Motor neuron (in vitro differentiated cells): ENCODE results near the gene KLF3. TPM values are rescaled to one million over a fixed set of nuclear protein-coding genes. Genes with fewer than 3 reads are reported as not detected.

Source experiments
- ATAC-seq, 8 experiments: fragments of 200-7000 bp; cut with Tn5 transposase; replicated peaks in 6 of 8; 2 replicates each; pipeline ENCODE4 v1.8.0; 2021; ENCODE audit warnings: mild to moderate bottlenecking in 8 of 8, moderate library complexity in 8 of 8
- H3K27ac ChIP-seq, 2 donors: fragments of 250-450 bp; sonication (Bioruptor Pico); 2 replicates each; pipeline ENCODE4 v1.9.0; 2021; ENCODE audit warnings: antibody characterized with exemption in 2 of 2, mild to moderate bottlenecking in 2 of 2, moderate library complexity in 1 of 2
- H3K4me1 ChIP-seq, 2 donors: fragments of 250-450 bp; sonication (Bioruptor Pico); replicated peaks in 1 of 2; 2 replicates each; pipeline ENCODE4 v1.6.1; 2021; ENCODE audit warnings: antibody characterized with exemption in 2 of 2, mild to moderate bottlenecking in 2 of 2, moderate library complexity in 1 of 2
- H3K4me3 ChIP-seq, 5 donors: fragments of 250-450 bp; sonication (Bioruptor Pico); 2 replicates each; pipeline ENCODE4 v1.9.0; 2021; ENCODE audit warnings: antibody characterized with exemption in 5 of 5, mild to moderate bottlenecking in 5 of 5, moderate library complexity in 4 of 5
- WGBS, 10 experiments: fragments of 450-650 bp; shearing (Covaris generic); methylation state at CpG; one replicate each; pipeline ENCODE4 v1.0.0; 2022; 5-methylcytosine and 5-hydroxymethylcytosine counted together
- in situ Hi-C, 9 experiments: fragments of 400-800 bp; cut with MboI; loops; one replicate each; pipeline ENCODE4 v1.15.0; 2021; ENCODE audit warnings: low sequenced_read_pairs in 9 of 9, low pct_unique_long_range_greater_than_20kb in 2 of 9; ENCODE audit not compliant: unreplicated experiment in 9 of 9
- total RNA-seq, 8 experiments: library from RNA; unstranded; fragments of 300-600 nt; gene quantifications; 2 replicates each; pipeline versions ENCODE4 v1.2.3 to v1.2.4, GENCODE V29; 2022

KLF3 gene
- total RNA-seq, 8 experiments from 2014 or later = 16.2 to 70.0 (median 26.2) TPM

DNA sequence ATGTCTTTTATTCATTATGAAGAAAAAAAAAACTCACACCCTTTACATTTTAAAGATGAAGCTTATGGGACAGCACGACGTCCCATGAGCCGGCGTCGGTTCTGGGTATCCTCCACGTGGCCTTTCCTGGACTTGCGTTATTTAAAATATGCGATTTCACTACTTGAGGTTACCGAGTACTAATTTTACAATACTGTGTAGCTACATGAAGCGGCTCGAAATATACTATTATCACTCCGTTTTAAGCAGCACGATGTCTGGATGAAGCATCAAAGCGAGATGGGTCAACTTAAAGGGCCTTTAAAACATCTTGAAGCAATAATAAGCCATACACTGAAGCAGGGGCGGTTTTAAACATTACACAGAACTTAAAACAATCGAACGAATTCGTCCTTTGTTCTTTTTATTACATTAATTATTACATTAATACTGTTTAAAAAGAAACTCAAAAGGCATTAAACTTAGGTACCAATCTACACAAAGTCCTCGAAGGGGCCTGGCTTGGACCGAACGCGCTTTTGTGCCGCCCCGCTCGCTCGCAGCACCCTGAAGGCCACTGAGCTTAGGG lies 1.4 kb upstream of the KLF3 start:
- 15 to 86% (median 39%) methylated on average over 6 to 24 of the region's 26 CpGs for WGBS, 10 experiments
- ATAC-seq = no peak
- in situ Hi-C loops = loop anchor here in 2 of 9 experiments (25.0 kb wide), 2 partner anchors 475 to 600 kb away; no protein-coding TSS in a partner anchor
- Histone ChIP-seq H3K4me1 (peaks cover 9 to 10% of the 10 kb centered on the region in 2 donors), H3K27ac (peak overlapping the region; percentile 94 to 96), H3K4me3 (peak overlapping the region; percentile 64 to 86 (median 79))

DNA sequence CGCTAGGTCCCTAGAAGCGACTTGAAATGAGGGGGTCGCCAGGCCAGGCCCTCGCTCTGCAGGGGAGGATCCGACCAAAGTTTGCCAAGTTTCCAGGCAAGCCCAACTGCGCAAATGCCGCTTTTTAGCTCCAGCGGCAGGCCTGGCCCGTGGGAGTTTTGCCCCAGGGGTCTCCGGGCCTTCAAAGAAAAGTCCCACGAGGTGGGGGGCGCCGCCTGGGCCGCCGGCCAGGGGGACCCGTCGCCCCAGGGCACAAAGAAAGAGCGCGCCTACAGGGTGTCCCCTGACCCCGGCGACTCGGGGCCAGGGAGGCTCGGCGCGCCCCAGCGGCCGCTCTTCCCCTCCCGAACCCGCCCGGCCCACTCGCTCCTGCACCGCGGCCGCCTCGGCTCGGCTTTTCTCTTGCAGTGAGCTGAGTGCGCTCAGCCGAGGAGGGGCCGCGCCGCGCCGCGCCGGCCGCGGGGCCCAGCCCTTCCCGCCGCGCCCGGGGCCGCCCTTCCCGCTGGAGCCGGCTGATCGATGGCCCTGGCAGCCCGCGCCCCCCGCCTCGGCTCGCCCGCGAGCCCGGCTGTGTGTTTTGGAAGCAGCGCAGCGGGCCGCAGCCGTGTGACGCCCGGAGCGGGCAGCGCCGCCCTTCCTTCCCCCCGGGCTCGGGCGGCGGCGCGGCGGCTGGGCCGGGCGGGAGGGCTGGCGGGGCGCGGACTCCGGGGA lies 754 bp upstream of the KLF3 start:
- peak overlapping the region; percentile 64 to 86 (median 79) for H3K4me3 ChIP-seq
- in situ Hi-C loops = loop anchor here in 2 of 9 experiments (25.0 kb wide), 2 partner anchors 476 to 601 kb away; no protein-coding TSS in a partner anchor
- peak overlapping the region; percentile 94 to 96 for H3K27ac ChIP-seq
- peak in 6 of 8 experiments; percentile 36 to 66 (median 51) for ATAC-seq
- WGBS, 10 experiments = 0 to 14% (median 0%) methylated on average over 1 to 7 of the region's 85 CpGs; no CpG with 5 or more reads in 7 of the 10 experiments
- H3K4me1 ChIP-seq = peaks cover 10 to 15% of the 10 kb centered on the region in 2 donors

DNA sequence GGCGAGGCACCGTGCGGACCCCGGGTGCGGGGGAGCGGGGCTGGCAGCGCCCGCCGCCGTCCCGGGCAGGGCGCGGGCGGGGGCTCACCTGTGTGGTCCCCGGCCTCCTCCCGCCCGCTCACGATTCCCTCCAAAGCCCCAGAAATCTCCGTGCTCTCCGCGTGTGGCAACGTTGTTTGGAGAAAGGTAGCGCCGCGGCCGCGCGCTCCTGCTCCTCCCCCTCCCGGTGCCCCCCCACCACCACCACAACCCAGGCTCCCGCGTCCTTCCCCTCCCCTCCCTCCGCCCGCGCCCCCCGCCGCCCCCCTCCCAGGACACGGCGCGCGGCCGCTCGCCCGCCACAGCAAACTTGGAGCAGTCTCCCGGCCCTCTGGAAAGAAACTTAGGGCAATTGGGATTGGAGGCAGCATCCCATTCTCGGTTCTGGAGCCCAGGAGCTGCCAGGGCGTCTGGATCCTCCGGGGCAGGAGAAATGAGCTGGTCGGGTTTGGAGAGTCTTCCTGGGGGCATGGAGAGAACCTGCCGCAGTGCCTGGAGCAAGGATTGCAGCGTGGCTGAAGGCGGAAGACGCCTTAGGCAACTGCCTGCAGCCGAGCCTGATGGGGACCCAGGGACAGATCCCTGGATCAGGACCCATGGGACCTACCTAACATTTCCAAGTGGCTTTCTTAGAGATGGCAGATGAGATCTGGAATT lies 855 bp downstream of the KLF3 start:
- Histone ChIP-seq H3K4me3 (peak overlapping the region; percentile 64 to 86 (median 79)), H3K4me1 (peaks cover 23 to 32% of the 10 kb centered on the region in 2 donors), H3K27ac (peak overlapping the region; percentile 94 to 96)
- in situ Hi-C loops = loop anchor here in 2 of 9 experiments (25.0 kb wide), 2 partner anchors 478 to 603 kb away; no protein-coding TSS in a partner anchor
- ATAC-seq = peak in 5 of 8 experiments; percentile 7 to 20 (median 15)
- 0% methylated on average over 1 to 22 of the region's 53 CpGs; no CpG with 5 or more reads in 6 of the 10 experiments for WGBS, 10 experiments

DNA sequence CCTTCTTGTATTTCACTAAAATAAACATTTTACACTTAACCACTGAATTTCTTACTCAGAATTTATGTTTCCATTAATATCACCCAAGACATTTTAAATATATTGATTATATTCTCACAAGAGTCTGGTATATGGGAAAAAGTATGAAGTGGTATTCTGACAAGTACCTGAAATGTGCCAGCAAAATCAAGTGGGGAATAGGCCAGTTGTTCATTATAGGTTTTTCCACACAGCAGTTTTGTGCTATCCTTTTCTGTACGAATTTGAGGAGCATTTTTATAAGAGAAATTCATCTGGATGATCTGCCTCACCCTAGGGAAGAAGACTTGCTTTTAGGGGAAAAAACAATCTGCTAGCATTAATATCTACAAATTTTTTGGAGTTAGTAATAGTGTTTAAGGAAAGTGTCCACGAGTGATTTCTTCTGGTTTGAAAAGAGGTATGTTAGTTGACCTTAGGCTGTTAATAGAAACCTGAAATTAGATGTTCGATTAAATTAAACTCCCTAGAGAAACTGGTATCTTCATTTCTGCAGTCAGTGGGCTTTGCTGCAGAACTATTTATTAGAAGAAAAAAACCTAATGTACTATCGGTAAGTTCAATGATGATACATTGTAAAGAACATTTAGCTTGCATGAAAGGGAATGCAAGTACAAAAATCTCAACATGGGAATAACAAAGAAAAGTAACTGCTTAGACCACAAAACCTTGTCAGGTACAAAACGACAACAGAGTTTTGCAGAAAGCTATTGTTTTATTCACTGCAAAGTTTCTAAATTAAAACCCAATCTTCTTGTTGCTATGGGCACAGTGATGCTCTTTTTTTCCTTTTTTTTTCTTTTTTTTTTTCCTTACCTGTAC lies 1.8 kb downstream of the KLF3 start:
- Histone ChIP-seq H3K27ac (peak overlapping the region; percentile 94 to 96), H3K4me1 (peaks cover 33 to 36% of the 10 kb centered on the region in 2 donors), H3K4me3 (peak overlapping the region; percentile 64 to 86 (median 79))
- 0 to 11% (median 3%) methylated on average over 3 to 5 of the region's 5 CpGs for WGBS, 10 experiments
- in situ Hi-C loops = loop anchor here in 2 of 9 experiments (25.0 kb wide), 2 partner anchors 478 to 603 kb away; no protein-coding TSS in a partner anchor
- no peak for ATAC-seq

DNA sequence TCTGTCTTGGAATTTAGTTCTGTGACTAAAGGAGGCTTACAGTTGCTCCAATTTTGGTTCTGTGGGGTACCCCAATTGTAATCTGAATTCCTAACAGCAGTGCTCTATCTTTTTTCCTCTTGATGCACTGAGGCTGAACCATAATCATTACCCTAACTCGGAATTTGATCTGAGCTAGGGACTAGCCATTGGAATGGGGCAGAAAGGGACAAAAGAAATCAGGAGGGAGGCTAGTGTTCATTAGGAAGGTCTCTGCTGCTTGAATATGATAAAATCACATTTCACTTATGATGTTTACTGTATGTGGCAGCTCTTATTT lies 2.7 kb downstream of the KLF3 start:
- 0% methylated on average over 1 of the region's 1 CpG; no CpG with 5 or more reads in 4 of the 10 experiments for WGBS, 10 experiments
- Histone ChIP-seq H3K4me3 (peak overlapping the region; percentile 64 to 86 (median 79)), H3K27ac (peak overlapping the region; percentile 94 to 96), H3K4me1 (peaks cover 36 to 41% of the 10 kb centered on the region in 2 donors)
- in situ Hi-C loops = loop anchor here in 2 of 9 experiments (25.0 kb wide), 2 partner anchors 479 to 604 kb away; no protein-coding TSS in a partner anchor
- ATAC-seq = no peak

DNA sequence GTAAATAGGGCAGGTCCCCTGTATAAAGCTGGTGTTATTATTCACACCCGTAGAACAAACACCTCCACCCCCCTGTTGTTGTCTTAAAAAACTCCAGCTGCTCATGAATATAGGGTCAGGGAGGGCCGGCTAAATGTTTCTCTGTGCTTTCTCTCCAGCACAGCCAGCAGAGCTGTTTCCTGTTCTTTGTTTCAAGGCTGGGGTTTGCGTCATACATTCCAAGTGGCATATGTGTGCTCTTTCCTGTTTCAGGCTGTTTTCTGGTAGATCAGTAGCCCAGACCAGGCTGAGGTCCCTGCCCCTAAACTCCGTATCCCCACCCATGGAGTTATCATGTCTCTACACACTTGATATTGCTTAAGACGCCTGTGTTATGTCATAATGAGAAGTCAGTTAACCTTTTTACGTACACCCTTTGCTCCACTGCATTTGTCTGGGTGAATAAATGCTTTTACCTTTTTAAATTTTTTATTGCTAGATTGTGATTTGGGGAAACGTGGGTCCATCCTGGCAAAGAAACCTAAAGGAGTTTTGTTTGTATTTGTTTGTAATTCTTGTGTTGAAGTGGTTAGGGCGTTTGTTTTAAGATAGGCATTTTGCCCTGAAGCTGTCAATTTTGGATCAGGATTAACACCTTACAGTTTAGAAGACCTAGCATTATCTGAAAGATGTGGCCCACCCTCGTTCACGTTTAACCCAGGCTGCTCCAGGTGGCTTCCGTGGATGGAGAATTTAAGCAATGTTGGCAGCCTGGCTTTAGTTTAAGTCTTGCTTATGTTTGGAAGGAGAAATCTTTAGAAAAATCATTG lies 3.3 kb downstream of the KLF3 start:
- peak overlapping the region; percentile 94 to 96 for H3K27ac ChIP-seq
- peak; percentile 38 to 62 (median 48) for ATAC-seq
- in situ Hi-C loops = loop anchor here in 2 of 9 experiments (25.0 kb wide), 2 partner anchors 480 to 605 kb away; no protein-coding TSS in a partner anchor
- WGBS, 10 experiments = 0 to 3% (median 0%) methylated on average over 3 to 10 of the region's 11 CpGs
- H3K4me3 ChIP-seq = peak overlapping the region; percentile 64 to 86 (median 79)
- H3K4me1 ChIP-seq = peaks cover 36 to 41% of the 10 kb centered on the region in 2 donors

DNA sequence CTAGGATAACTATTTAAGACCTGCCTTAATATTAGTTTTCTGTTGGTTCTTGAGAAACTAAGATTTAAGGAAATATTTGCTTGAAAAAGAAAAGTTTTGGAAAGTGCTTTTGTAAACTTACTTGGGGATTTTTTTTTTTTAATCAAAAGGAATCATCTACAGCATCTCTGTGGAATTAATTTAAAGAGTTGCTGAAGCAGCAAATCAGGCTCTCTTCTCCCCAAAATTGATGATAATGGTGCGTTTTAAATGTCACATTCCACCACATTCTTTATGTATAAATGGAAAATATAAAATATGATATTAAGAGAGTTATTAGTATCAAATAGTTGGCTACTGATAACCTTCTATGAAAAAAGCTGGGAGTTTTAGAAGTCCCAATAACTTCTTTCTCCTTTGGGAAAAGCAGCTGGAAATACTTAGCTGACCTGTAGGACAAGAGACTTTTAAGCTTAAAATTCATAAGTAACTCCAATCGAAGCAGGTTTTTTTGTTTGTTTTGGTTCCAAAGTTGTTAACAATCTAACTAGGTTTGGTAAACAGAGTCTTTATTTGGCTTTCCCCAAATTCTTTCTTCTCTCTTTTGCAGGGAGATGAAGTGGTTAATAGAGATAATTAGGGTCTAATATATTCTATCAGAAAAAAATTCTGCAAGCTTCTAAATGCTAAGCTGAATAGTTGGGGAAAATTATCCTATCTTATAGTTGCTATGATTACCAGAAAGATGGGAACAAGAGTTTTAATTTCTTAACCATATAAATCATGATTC lies 4.4 kb downstream of the KLF3 start:
- H3K4me3 ChIP-seq = peak overlapping the region in 3 of 5 donors; percentile 66 to 86 (median 79)
- peaks cover 43 to 49% of the 10 kb centered on the region in 2 donors for H3K4me1 ChIP-seq
- in situ Hi-C loops = loop anchor here in 2 of 9 experiments (25.0 kb wide), 2 partner anchors 481 to 606 kb away; no protein-coding TSS in a partner anchor
- H3K27ac ChIP-seq = no peak overlapping the region
- WGBS, 10 experiments = 0 to 58% (median 50%) methylated on average over 1 to 2 of the region's 2 CpGs
- ATAC-seq = no peak

DNA sequence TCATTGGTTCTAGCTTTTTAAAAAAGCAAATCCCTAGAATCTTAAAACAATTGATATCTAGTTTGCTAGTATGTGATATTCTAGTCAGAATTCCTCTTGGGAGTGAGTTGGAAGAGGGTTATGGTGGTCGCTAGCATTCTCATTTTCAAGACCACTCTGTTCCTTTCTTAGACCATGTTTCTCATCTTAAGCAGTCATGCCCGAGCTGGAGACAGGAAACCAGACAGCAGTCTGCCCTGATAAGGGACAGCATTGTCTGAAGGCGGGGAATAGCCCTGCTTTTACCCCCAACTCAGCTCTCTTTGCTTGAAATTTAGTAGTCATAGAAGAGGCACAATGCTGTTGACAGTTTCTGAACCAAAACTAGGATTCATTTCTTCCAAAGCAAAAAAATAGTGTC lies 5.2 kb downstream of the KLF3 start:
- 29 to 80% (median 75%) methylated on average over 1 to 3 of the region's 3 CpGs; no CpG with 5 or more reads in 1 of the 10 experiments for WGBS, 10 experiments
- in situ Hi-C loops = loop anchor here in 2 of 9 experiments (25.0 kb wide), 2 partner anchors 482 to 607 kb away; no protein-coding TSS in a partner anchor
- no peak overlapping the region for H3K4me3 ChIP-seq
- no peak overlapping the region for H3K27ac ChIP-seq
- ATAC-seq = no peak
- peaks cover 50 to 54% of the 10 kb centered on the region in 2 donors for H3K4me1 ChIP-seq

DNA sequence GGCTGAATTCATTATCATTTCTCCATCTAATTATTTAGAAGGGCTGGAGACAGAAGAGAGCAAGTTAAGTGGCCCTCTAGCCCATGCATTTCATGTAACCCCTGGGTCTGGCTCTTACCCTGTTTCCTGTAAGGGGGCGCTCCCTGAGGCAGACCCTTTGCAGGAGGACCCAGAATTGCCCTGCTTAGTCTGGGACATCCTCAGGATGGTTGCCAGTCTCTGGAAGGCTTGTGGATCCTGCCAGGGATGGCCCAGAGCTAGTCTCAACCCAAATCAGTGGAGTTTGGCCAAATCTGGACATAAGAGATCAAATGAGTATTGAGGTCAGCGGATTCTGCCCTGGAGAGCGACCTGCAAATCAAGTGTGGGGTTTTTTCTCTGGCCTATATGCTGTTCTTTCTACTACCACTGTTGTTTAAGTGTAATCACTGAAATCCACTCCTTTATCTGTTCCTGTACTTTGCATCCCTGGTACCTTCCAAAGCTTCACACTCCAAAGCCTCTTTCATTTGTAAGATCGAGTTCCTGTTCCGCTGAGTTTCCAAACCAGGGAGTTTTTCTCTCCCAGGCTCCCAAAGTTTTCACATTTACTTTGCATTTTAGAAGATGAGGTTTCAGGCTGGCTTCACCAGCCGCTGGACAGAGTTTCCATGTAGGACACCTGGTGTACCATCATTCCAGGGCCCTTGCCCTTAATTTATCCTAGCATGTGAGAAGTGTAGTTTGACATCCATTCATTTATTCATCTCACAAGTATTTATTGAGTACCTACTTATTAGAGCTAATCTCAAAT lies 6.3 kb downstream of the KLF3 start:
- Histone ChIP-seq H3K4me3 (no peak overlapping the region), H3K27ac (no peak overlapping the region), H3K4me1 (peaks cover 61 to 65% of the 10 kb centered on the region in 2 donors)
- WGBS, 10 experiments = 67 to 91% (median 88%) methylated on average over 1 to 3 of the region's 6 CpGs; no CpG with 5 or more reads in 3 of the 10 experiments
- in situ Hi-C loops = loop anchor here in 6 of 9 experiments (10.0 to 25.0 kb wide), 5 partner anchors 346 to 608 kb away; no protein-coding TSS in a partner anchor
- ATAC-seq = no peak

DNA sequence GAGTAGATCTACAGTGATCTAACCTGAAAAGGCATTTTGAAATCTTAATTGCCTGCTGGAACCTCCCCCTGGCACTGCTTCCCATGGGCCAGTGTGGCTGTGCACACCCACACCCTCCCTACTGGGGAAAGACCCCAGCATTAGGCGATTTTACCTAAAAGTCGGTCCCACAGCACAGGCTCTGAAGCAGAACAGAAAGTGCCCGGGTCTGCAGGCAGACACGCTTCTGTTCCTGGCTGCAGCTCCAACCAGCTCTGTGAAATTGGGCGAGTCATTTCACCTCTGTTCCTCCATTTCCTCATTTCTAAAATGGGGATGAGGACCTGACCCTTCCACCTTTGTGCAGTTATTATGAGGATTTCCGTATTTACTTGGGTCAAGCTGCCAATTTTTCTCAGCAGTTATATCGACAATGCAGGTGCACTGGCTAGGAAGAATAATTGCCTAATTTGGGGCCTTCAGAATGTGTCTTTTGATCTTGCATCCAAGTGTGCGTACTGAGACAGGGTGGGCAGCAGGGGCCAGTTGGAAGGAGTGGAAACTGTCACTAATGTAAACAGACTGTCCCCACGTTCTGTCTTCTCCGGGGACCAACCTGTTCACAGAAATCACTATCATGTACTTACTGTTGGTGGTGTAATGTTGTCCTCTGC lies 7.1 kb downstream of the KLF3 start:
- ATAC-seq = no peak
- Histone ChIP-seq H3K4me3 (no peak overlapping the region), H3K27ac (no peak overlapping the region), H3K4me1 (peaks cover 65 to 71% of the 10 kb centered on the region in 2 donors)
- in situ Hi-C loops = loop anchor here in 6 of 9 experiments (10.0 to 25.0 kb wide), 5 partner anchors 346 to 609 kb away; no protein-coding TSS in a partner anchor
- 60 to 100% (median 80%) methylated on average over 1 to 8 of the region's 10 CpGs; no CpG with 5 or more reads in 2 of the 10 experiments for WGBS, 10 experiments
